ENCODE data around the gene TASOR2.

TASOR2 gene

DNA sequence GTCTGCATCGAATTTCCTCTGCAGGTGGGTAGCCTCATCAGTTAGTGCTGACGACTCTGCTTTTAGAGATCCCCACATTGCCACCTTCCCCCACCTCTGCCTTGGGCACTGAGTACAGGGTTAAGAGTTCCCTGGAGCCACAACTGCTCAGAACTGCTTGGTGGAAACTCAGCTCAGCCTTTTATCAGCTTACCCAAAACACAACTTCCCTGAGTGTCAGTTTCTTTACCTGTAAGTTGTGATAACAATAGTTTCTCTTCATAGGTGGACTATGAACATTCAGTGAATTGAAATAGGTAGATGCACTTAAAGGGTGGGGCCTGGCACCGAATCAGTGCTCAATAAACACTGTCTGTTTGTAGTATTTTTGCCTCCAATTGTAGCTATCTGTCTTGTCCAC, 29.5 kb upstream of the TASOR2 start:
- no peak for TF ChIP-seq CTCF (IDR thresholded peaks at IDR 0.05; ENCODE audit: control insufficient read depth, extremely low read depth, insufficient read depth)
- H3K4me3 ChIP-seq (ENCODE audit: low read depth, low read length) = no peak overlapping the region
- DNase-seq (ENCODE audit: low read depth) = no peak

DNA sequence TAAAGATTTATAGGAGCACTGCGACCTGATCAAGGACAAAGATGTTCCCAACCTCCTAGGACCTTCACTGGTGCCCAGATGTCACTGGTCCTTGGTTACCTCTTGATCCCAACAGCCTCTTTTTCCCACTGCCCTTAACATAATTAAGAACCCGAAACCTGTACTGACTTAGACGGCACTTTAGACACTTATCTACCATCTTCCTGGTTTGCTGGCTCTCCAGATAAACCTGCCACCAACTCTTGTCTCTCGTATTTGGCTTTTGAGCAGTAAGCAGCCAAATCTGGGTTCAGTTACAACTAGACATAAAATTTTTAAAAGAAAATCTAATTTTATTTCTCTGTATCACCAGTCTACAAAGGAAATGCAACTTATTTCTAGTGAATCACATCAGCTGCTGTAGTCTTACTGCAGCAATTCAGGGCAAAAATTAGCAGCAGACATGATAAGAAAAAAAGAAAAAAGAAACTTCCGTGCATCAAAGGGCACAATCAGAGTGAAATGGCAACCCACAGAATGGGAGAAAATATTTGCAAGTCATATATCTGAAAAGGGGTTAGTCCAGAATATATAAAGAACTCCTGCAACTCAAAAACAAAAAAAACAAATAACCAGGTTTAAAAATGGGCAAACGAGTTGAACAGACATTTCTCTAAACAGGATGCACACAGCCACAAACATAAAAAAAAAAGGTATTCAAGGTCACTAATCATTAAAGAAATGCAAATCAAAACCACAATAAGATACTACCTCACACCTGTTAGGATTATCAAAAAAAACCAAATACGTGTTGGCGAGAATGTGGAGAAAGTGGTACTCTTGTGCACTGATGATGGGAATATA, 27.7 kb upstream of the TASOR2 start:
- H3K4me3 ChIP-seq (ENCODE audit: low read depth, low read length) = no peak overlapping the region
- no peak for DNase-seq (ENCODE audit: low read depth)
- no peak for TF ChIP-seq CTCF (IDR thresholded peaks at IDR 0.05; ENCODE audit: control insufficient read depth, extremely low read depth, insufficient read depth)

DNA sequence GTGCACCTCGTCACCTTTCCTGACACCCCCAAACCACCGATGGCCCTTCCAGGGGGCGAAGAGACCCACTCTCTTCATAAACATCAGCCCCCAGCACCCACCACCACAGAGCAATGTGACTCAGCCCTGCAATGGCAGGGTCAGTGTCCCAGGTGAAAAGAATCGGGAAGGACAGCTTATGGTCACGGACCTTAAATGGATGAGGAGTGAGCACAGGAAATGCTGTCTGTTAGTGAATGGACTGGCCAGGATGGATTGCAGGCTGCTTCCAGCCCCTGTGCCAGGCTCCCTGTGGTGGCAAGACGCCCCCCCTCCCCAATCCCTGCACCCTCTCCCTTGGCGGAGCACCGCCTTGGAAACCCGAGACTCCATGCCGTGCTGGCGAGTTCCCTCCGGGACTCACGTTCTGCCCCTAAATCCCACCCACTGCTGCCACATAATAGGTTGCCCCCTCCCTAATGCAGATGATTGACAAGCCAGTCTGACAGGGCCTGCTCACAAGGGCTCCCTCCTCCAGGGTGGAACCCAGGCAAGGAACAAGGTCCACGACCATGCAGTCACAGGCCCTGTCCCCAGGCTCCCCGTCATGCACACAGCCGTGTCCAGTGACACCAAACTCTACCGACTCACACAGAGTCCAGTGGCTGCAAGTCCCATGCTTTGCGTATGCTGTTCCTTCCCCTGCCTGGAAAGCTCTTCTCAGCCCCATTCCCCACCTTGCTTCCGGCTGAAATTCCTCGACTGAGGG, 25.6 kb upstream of the TASOR2 start:
- H3K4me3 ChIP-seq (ENCODE audit: low read depth, low read length) = no peak overlapping the region
- no peak for TF ChIP-seq CTCF (IDR thresholded peaks at IDR 0.05; ENCODE audit: control insufficient read depth, extremely low read depth, insufficient read depth)
- no peak for DNase-seq (ENCODE audit: low read depth)

DNA sequence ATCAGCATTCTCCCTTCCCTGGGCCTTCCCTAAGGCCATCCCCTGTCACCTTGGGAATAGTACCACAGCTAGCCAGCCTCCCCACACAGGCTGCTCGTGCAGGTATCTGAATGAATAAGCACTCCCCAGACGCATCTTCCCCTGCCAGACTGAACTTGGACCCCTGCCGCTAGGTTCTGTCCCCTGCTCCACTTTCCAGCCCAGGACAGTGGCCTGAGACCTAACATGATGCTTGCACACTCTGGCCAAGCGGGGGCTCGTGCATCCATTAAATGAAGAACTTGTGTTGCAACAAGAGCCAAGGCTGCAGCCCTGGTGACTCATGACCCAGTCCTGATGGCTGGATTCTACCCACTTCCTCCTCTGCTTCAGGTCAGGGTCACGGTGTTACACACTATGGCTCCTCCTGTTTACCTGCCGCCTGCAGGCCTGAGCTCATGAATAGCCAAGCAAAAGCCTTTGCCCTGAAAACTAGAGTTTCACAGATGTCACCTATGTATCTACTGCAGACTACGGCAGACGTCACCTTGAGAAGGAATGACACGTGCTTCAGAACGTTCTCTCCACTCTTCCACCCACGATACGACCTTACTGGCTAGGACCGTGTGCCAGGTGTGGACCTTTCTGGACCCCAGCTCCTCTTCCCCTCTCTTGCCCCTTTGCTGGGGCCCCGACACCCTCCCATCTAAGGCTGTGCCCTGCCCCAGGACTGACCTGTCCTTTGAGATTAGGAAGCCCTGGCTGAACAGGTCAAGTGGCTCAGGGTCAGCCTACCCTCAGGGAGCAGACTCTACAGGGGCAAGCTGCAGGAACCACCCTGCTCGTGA, 24.7 kb upstream of the TASOR2 start:
- TF ChIP-seq CTCF (IDR thresholded peaks at IDR 0.05; ENCODE audit: control insufficient read depth, extremely low read depth, insufficient read depth) = no peak
- no peak overlapping the region for H3K4me3 ChIP-seq (ENCODE audit: low read depth, low read length)
- DNase-seq (ENCODE audit: low read depth) = no peak

DNA sequence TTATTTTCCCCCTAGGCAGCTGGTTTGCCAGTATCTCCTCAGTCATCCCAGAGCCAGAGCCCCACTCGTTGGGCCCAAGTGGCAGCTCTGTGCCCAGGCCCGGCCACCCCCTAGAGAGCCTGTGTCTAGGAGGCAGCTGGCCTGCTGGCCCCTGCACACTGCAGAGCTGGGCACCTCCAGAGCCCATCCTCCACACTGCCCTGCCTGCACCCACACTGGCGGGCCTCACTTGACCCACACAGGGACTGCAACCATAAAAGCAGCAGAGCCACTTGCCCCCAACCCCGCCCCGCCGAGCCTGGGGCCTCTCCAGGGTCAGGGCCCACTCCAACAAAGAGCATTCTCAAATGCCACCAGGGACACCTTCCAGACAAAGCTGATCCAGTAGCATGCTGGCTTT, 23.6 kb upstream of the TASOR2 start:
- DNase-seq (ENCODE audit: low read depth) = no peak
- no peak for TF ChIP-seq CTCF (IDR thresholded peaks at IDR 0.05; ENCODE audit: control insufficient read depth, extremely low read depth, insufficient read depth)
- no peak overlapping the region for H3K4me3 ChIP-seq (ENCODE audit: low read depth, low read length)

DNA sequence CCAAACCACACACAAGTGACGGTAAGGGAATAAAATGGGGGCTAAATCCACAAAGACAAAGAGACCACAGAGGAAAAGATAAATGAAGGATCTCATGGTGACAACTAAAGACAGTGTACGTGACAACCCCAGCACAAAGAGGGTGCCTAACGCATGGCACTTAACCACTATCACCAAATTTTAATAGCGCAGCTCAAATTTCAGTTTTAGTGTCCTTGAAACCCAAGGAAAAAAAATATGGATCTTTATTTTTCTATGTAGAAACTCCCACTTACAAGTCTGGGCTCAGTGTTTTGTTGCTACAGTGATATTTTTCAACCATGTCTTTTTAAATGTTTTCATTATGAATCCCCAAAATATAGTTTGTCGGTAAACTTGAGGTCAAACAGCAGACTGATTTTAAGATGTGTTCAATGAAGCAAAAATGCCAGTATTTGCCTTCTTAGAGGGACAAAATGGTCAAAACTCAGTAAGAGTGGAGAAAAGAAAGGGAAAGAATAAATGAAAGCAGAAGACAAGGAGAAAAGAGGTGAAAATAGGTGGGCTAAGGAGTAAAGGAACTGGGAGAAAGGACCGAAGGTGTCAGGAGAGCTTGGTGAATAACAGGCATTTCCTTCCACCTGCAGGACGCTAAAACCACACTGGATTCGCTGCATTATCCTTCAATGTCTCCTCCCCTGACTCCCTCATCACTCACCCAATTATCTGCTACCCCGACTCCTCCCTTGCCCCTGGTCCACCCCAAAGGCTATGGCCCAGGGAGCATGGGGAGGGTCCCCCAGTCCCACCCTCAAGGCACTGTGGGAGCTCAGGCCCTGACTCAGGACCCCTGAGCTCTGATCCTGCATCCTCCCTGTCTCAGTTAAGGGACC, 21.7 kb upstream of the TASOR2 start:
- TF ChIP-seq CTCF (IDR thresholded peaks at IDR 0.05; ENCODE audit: control insufficient read depth, extremely low read depth, insufficient read depth) = no peak
- DNase-seq (ENCODE audit: low read depth) = no peak
- no peak overlapping the region for H3K4me3 ChIP-seq (ENCODE audit: low read depth, low read length)

Data from LNCaP clone FGC (cell line).